Tibial nerve (tissue), 3 donors: ENCODE results near the gene ERC2.
A peak's percentile ranks its signal among the peaks of the same experiment; 100 is the strongest.

Experiments used
- CTCF ChIP-seq, 5 experiments: fragments of 200-600 bp in 3 of 5; fragments of 450-650 bp in 2 of 5; sonication (generic) in 3 of 5; IDR thresholded peaks; one replicate each; pipeline ENCODE4 v1.5.1; 2016 to 2019; ENCODE audit warnings: antibody characterized with exemption in 5 of 5, mild to moderate bottlenecking in 3 of 5, moderate library complexity in 2 of 5
- POLR2A ChIP-seq, 2 donors: fragments of 450-650 bp; IDR thresholded peaks; one replicate each; pipeline ENCODE4 v1.6.1; 2017; ENCODE audit warnings: antibody characterized with exemption in 2 of 2, mild to moderate bottlenecking in 2 of 2, moderate library complexity in 2 of 2

- TF ChIP-seq CTCF (IDR thresholded peaks at IDR 0.05) = peak in 2 of 5 experiments; percentile 18 to 31
- TF ChIP-seq POLR2A (IDR thresholded peaks at IDR 0.05) = no peak
These were observed 746.4 kb downstream of the ERC2 start for GRCh38 chr3:55721716-55722484.
